Breast epithelium (tissue), 3 donors: ENCODE measurements around the gene NLGN4X.

Source experiments
- CTCF ChIP-seq, 3 donors: fragments of 450-650 bp; IDR thresholded peaks; one replicate each; pipeline ENCODE4 v1.5.1; 2016 to 2017; ENCODE audit warnings: antibody characterized with exemption in 3 of 3, mild to moderate bottlenecking in 3 of 3, moderate library complexity in 3 of 3
- POLR2A ChIP-seq: fragments of 450-650 bp; IDR thresholded peaks from one replicate; pipeline ENCODE4 v1.6.1; 2016; ENCODE audit warnings: antibody characterized with exemption, mild to moderate bottlenecking, moderate library complexity
- POLR2AphosphoS5 ChIP-seq, 3 donors: sonication (generic); formaldehyde crosslinking; IDR thresholded peaks; one replicate each; pipeline ENCODE4 v1.6.1; 2017; ENCODE audit warnings: antibody characterized with exemption in 3 of 3

GRCh38 chrX:6151971-6152370 lies 76.7 kb downstream of the NLGN4X start:
- TF ChIP-seq CTCF (IDR thresholded peaks at IDR 0.05) (no peak), POLR2A (no peak), POLR2AphosphoS5 (IDR thresholded peaks at IDR 0.05) (no peak)
